Activated CD8-positive, alpha-beta memory T cell treated with anti-CD3 and anti-CD28 coated beads, Interleukin-2, amount 50 U/mL, for 24 hours (primary cell): ENCODE measurements around the gene CDCA5.

Experiments used
- DNase-seq: peaks from one replicate; pipeline ENCODE4 v3.0.0-alpha.2; 2020; ENCODE audit errors: extremely low read depth

Gene CDCA5

GRCh38 chr11:65045061-65045460, 38.8 kb downstream of the CDCA5 start:
- no peak for DNase-seq

GRCh38 chr11:65043881-65044501, 39.8 kb downstream of the CDCA5 start:
- DNase-seq, result no peak

- DNase-seq, result no peak
Measured at GRCh38 chr11:65042891-65043290, 40.9 kb downstream of the CDCA5 start.

- peak; percentile 68 for DNase-seq
Measured at GRCh38 chr11:65040847-65041622, 42.8 kb downstream of the CDCA5 start, which contains the start of gene SAC3D1. Gene SAC3D1, plus strand, starts transcription at chr11:65041210. Its CDS starts 83 bp downstream, at chr11:65041293.

GRCh38 chr11:65040520-65040846, 43.4 kb downstream of the CDCA5 start:
- DNase-seq, result no peak

GRCh38 chr11:65036931-65037330, 46.9 kb downstream of the CDCA5 start:
- no peak for DNase-seq

GRCh38 chr11:65035579-65035978, 48.3 kb downstream of the CDCA5 start:
- DNase-seq, result no peak

GRCh38 chr11:65034423-65034822, 49.4 kb downstream of the CDCA5 start:
- DNase-seq, result no peak

- no peak for DNase-seq
Measured at GRCh38 chr11:65032216-65032615, 51.6 kb downstream of the CDCA5 start.
